NCI-H82 treated with DMSO at 0.1 percent for 48 hours (cell line): ENCODE results near the gene YIPF1.
"Not testable (repeated sequence)": the region's sequence is repeated elsewhere in the genome, so short reads cannot be mapped to it uniquely, and the experiment has no call there.

Source experiments
- DNase-seq: peaks from one replicate; lab custom pipeline; 2025; ENCODE audit not compliant: unreplicated experiment; lab: John Stamatoyannopoulos, UW

YIPF1 gene

DNA sequence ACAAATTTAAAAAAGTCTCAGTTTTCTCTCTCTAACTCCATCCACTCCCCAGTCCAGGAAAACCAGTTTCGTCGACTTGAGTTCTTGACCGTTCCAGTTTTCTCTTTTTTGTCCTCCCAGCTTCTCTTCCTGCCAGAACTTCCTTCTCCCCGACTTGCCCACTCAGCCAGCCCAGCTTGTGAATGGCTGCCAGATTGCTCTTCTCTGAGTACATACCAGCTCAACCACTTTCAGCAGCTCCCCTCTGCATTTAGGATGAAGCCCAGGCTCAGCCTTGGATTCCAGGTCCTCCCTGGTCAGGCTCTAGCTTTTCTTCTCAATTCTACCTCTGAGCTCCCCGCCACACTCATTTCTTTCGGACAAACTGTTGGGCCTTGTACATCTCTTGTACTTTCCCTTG, 5.8 kb upstream of the YIPF1 start:
- no peak for DNase-seq

GRCh38 chr1:53894644-53895043, 5.0 kb upstream of the YIPF1 start:
- no peak for DNase-seq

DNA sequence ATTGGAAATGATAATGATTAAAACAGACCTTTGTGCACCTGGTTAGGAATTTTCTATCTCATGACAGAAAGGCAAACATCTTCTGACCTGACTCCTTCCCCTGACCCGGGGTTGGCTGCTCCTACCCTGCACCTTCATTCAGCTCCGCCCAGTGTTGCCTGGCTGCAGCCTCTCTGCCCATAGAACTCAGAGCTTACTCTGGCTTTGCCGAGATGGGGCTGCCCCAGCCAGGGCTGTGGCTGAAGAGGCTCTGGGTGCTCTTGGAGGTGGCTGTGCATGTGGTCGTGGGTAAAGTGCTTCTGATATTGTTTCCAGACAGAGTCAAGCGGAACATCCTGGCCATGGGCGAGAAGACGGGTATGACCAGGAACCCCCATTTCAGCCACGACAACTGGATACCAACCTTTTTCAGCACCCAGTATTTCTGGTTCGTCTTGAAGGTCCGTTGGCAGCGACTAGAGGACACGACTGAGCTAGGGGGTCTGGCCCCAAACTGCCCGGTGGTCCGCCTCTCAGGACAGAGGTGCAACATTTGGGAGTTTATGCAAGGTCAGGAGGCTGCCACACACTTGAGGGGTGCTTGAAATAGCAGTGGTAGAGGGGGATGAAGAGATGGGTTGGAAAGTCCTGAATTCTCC, 4.5 kb upstream of the YIPF1 start, which contains the start of gene DIO1:
Gene DIO1, plus strand, starts transcription at position 189 of the 638 bp plus-strand sequence. Its CDS starts 24 bp downstream, at position 213.
- no peak for DNase-seq

DNA sequence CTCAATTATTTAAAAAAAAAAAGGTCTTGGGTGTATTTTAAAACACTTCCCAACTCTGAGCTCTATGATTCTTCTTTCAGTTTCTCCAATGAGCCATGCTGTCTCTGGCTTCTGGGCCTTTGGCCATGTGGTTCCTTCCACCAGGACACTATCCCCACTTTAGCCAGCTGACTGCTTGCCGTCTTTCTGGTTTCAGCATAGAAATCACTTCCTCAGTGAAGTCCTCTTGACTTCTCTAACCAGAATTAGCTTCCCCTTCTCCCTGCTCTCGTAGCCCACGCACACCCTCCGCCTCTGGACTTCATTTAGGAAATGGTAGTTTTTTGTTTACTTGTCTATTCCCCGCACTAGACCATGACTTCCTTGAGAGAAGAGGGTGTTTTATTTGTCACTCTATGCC, 3.3 kb upstream of the YIPF1 start:
- DNase-seq, result no peak

GRCh38 chr1:53891678-53892077, 2.1 kb upstream of the YIPF1 start:
- DNase-seq, result no peak

DNA sequence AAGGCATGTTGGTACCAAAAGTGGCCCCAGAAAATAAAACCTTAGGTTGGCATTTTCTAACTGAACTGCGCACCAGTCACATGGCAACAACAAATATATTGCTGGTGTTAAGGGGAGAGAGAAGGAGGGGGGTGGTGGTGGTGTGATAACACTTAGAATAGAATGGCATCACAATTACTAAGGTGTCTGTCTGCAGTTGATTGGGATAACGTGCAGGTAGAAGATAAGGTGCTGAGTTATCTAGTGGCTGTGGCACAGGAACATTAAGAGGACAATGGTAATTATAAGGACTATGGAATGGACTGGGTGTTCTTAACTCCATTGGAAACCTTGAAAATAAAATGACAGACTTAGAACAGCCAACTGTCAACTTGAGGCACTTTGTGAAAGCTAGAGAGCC, 1.4 kb upstream of the YIPF1 start:
- no peak for DNase-seq

GRCh38 chr1:53890522-53890941, 935 bp upstream of the YIPF1 start:
- DNase-seq, result no peak

- no peak for DNase-seq
Measured at GRCh38 chr1:53888681-53889080, 916 bp downstream of the YIPF1 start.

- DNase-seq, result not testable (repeated sequence)
Measured at GRCh38 chr1:53883600-53883999, 6.0 kb downstream of the YIPF1 start.

- not testable (repeated sequence) for DNase-seq
Measured at GRCh38 chr1:53881853-53882252, 7.7 kb downstream of the YIPF1 start.

GRCh38 chr1:53878492-53879105, 11.0 kb downstream of the YIPF1 start:
- DNase-seq, result peak; percentile 25

- not testable (repeated sequence) for DNase-seq
Measured at GRCh38 chr1:53875150-53875549, 14.4 kb downstream of the YIPF1 start.

GRCh38 chr1:53871773-53872484, 17.7 kb downstream of the YIPF1 start:
- no peak for DNase-seq

- no peak for DNase-seq
Measured at GRCh38 chr1:53871221-53871620, 18.4 kb downstream of the YIPF1 start.

- no peak for DNase-seq
Measured at GRCh38 chr1:53869454-53870117, 20.0 kb downstream of the YIPF1 start.

- DNase-seq, result no peak
Measured at GRCh38 chr1:53868565-53868964, 21.0 kb downstream of the YIPF1 start.

DNA sequence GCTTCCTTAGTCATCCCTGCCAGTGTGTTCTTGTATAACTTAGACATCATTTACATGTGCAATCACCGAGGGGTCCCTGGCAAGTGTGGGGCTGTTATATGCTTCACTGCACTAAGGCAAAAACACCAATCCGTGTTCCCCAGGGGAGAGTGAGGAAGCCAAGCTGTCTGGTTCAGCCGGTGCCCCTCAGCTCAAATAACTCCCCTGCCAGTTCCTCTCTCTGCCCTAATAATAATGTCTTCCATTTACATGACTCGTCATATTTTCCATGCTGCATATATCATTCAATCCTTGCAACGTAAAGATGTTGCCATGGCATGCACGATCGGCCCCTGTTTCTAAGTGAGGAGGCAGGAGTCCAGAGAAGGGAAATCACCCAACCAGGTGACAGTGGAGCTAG, 27.1 kb downstream of the YIPF1 start:
- no peak for DNase-seq

DNA sequence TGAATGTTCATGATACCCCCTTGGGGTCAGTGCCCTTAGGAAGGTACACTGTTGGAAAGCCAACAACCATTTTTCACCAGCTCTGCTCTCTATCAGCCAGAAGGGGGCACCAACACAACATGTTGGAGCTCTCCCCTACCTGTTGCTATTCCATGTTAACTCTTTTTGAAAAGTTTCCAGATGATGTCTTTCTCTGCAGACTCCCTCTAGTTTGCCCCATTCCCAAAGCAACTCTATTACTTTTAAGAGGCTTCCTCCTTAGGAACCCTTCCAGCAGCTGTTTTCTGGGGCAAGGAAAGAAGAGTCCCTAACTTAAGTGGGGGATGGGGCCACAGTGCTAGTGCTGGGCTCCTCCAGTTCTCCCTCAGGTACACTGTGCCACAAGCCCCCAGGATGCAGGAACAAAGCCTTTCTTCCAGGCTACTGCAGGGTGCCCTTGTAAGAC, 28.6 kb downstream of the YIPF1 start:
- DNase-seq, result peak; percentile 54

- DNase-seq, result no peak
Measured at GRCh38 chr1:53851571-53852285, 37.9 kb downstream of the YIPF1 start.

GRCh38 chr1:53850082-53850673, 39.4 kb downstream of the YIPF1 start:
- no peak for DNase-seq

GRCh38 chr1:53847980-53848379, 41.6 kb downstream of the YIPF1 start:
- no peak for DNase-seq
